Ureter (tissue), 1 donor: ENCODE measurements around the gene GAL3ST2. TPM values are rescaled to one million over a fixed set of nuclear protein-coding genes. Genes with fewer than 3 reads are reported as not detected.
A peak's percentile ranks its signal among the peaks of the same experiment; 100 is the strongest.
"Not testable (repeated sequence)": the region's sequence is repeated elsewhere in the genome, so short reads cannot be mapped to it uniquely, and the experiment has no call there.

ENCODE experiments used
- DNase-seq: peaks from one replicate; pipeline ENCODE4 v3.0.0-alpha.2; 2020; ENCODE audit warnings: low spot score
- total RNA-seq: library from RNA; stranded (reverse); gene quantifications from one replicate; pipeline ENCODE4 v1.2.4, GENCODE V29; 2023
- donor health status: DM: yes; HTN: yes; CAD: no.

Gene GAL3ST2
- total RNA-seq, 1 donor from 2014 or later = 0.47 TPM

- DNase-seq = no peak
Measured at GRCh38 chr2:241794250-241794823, 17.7 kb downstream of the GAL3ST2 start.

GRCh38 chr2:241795021-241795999, 18.7 kb downstream of the GAL3ST2 start:
- no peak for DNase-seq

- no peak for DNase-seq
Measured at GRCh38 chr2:241796209-241796608, 19.6 kb downstream of the GAL3ST2 start.

GRCh38 chr2:241796610-241797138, 20.1 kb downstream of the GAL3ST2 start:
- no peak for DNase-seq

GRCh38 chr2:241797441-241798080, 20.9 kb downstream of the GAL3ST2 start:
- no peak for DNase-seq

DNA sequence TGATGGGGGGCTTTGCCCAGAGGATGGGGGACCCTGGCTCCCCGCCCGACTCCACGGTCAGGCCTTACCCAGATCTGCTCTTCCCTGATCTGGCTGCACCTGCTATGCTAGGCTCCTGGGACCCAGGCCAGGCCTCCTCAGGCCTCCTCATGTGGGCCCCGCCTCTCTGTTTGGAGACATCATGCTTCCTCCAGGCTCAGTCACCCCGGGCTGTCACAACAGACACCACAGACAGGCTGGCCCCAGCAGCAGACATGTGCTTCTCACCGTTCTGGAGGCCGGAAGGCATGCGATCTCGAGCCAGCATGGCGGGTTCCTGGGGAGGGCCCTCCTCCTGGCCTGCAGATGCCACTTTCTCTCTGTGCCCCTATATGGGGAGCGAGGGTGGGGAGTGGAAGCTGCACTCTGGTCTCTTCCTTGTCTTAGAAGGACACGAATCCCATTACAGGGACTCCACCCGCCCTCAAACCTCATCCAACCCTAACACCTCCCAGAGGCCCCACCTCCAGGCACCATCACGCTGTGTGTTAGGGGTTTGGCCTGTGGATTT, 21.5 kb downstream of the GAL3ST2 start:
- peak; percentile 40 for DNase-seq

GRCh38 chr2:241798631-241799521, 22.3 kb downstream of the GAL3ST2 start:
- DNase-seq = peak; percentile 41

DNA sequence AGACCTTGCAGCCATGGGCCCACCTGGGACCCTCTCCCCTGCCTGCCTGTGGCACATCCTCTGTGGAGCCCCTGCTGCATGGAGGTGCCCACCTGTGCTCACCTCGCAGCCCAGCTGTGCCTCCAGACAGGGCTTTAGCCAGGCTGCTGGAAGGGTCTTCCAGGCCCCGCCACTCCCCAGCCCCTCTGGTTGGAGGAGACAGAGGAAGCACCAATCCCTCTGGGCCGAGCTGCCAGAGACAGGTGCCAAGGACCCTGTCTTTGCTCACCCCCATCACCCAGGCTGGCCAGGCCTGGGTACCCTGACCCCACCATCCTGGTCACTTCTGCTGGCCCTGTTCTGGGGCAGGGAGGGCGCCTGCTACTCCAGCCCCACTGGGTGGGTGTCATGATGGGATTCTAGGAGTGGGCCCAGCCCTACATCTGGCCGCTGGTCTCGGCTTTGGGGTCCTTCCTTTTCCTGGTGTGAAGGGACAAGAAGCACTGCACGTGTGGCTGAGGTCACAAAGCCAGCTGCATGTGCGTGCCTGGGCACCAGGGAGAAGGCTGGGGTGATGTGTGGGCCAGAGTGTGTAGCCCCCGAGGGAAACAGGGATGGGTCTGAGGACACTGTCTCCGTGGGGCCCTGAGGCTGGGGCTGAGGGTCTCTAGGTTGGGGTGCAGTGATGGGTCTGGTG, 23.0 kb downstream of the GAL3ST2 start:
- DNase-seq = no peak

DNA sequence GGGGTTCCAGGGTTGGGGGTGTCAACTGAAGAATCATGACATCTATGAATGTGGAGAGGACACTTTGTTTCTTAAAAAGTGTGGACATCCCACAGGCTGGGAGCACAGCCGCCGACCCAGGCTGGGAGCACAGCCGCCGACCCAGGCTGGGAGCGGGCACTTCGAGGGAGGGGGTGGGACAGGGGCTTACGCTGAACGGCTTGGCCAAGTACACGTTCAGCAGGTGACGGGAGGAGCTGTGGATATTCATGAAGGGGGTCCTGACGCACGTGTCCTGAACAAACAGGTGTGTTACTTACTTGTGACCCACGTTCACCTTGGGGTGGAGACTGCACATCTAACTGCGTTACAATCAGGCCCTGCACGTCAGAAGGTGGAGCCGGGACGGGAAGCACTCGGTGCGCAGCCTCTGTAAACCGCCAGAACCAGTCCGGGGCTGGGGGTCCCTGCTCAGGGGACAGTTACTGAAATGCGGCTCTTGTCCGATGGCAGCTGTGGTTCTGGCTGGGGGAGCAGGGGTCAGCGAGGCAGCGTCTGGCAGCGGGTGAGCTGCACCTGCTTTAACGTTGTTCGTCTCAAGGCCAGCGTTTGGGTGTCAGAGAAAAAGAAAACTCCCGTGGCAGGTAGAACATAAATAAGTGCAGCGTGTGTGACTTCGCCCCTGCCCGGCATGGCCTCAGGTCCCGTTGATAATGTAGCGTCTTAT, 23.7 kb downstream of the GAL3ST2 start:
- DNase-seq = not testable (repeated sequence)

DNA sequence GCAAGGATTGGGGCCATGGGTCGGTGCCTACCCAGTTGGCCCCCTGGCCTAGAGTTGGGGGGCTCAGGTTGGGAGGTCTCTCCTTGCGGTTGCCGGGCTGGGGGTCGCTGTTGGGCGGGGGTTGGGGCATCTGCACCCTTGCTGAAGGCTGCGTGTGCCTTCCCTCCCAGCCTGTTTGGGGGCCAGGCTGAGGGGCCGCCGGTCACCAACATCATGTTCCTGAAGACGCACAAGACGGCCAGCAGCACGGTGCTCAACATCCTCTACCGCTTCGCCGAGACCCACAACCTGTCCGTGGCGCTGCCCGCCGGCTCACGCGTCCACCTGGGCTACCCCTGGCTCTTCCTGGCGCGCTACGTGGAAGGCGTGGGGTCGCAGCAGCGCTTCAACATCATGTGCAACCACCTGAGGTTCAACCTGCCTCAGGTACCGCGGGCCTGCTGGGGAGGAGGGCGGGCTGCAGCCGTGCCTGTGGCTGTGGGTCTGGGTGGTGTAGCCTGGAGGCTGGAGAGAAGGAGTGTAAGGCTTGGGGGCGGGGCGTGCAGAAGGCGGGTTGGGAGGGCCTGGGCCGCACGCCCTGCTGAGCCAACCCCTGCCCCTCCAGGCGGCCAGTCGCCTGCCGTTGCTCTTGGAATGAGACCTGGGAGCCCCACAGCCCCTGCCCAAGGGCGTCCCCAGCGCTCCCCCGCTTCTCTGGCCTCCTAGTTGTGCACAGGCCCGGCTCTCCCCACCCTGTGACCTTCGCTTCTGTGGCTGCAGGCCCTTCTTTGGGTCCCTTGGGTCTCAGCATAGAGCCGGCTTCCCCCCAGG, 25.2 kb downstream of the GAL3ST2 start:
- peak; percentile 41 for DNase-seq

DNA sequence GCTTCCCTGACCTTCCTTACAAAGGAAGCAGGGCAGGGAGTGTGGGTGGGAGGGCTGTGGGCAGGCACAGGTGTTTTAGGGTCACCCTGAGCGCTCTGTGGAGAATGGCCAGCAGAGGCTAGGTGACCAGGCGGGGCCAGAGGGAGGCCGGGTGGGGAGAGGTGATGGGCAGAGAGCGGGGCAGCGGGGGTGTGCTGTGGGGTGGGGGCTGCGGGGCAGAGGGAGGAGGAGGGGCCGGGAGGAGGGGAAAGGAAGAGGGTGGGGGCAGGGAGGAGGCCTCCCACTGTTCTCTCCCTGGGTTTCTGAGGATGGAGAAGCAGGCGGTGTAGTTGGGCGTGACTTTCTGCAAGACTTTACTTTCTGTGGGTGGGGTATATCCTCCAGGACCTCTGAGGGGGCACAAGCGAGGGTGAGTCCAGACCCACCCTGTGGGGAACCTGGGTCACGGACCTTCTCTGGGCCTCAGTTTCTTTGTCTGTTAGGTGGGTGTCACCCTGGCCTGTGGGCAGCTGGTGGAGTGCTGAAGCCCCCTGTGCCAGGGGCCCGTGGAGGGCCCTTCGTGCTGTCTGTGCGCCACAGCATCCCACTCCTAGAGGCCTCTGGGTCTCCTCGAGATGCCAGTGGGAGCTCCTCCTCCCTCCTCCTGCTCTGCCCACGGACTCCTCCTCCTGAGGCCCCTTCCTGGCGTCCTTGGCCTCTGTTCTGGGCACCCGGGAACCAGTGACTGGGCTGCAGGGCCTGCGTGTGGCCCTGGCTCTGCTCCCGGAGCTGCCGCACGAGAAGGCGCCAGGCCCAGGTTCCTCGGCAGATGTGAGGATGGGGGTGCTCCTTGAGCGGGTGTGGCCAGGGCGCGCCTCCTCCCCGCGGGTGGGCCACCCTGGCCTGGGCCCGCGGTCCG, 26.0 kb downstream of the GAL3ST2 start:
- DNase-seq = peak; percentile 41

- peak; percentile 54 for DNase-seq
Measured at GRCh38 chr2:241803387-241804325, 27.0 kb downstream of the GAL3ST2 start.

- DNase-seq = peak; percentile 43
Measured at GRCh38 chr2:241804326-241805229, 28.0 kb downstream of the GAL3ST2 start.

DNA sequence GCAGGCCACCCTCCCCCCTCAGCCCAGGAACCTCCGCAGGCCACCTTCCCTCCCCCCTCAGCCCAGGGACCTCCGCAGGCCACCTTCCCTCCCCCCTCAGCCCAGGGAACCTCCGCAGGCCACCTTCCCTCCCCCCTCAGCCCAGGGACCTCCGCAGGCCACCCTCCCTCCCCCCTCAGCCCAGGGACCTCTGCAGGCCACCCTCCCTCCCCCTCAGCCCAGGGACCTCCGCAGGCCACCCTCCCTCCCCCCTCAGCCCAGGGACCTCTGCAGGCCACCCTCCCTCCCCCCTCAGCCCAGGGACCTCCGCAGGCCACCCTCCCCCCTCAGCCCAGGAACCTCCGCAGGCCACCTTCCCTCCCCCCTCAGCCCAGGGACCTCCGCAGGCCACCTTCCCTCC, 29.6 kb downstream of the GAL3ST2 start:
- not testable (repeated sequence) for DNase-seq

DNA sequence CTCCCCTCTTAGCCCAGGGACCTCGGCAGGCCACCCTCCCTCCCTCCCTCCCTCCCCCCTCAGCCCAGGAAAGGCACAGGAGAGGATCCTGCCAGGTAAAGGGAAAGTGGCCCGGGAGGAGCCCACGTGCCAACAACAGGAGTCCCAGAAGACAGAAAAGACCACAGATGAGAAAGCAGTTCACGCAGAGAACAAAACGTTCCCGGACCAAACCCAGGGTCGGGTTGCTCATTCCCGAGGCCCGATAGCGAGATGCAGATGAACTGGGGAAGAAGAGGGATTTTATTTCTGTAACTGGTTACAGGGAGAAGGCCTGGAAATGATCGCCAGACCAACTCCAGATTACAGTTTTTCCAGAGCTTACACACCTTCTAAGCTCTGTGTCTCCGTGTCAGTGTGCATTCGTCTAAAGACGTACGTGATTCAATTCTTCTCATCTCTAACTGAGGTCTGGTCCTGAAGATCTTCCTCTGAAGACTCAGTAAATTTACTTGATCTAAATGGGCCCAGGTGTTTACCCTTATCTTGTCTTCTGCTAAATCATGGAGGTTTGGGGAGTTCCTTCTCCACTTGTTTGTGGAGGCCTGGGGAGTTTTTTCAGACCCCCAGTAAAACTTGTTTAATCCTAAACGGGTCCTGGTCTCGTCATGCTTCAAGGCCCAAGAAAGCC, 31.6 kb downstream of the GAL3ST2 start:
- no peak for DNase-seq
